ENCODE results near the gene IFT57.

IFT57 gene

DNA sequence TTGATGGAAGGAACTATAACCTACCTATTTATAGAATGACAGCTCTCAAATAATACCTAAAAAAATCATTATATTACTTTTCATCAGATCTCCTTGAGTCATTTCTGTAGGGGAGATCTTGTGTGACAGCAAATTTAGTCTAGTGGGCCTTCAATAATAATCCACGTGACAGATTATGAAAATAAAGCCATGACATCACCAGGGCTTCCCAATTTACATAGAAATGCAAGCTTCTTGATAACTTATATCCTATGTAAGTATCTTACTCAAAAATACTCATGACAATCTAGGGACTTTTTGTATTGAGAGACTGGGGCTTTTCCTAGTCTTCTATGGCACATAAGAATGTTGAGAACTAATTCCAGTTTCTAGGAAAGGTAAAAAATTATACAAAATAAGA, 21.6 kb downstream of the IFT57 start:
- ATAC-seq (no peak), DNase-seq (no peak)
- Mint-ChIP-seq H3K27me3 (no peaks in the 10 kb centered on the region), H3K27ac (peak overlapping the region; percentile 37), H3K4me1 (peaks cover 30% of the 10 kb centered on the region), H3K4me3 (no peak overlapping the region), H3K9me3 (no peaks in the 10 kb centered on the region), H3K36me3 (ENCODE audit: low read depth) (peaks cover 12% of the 10 kb centered on the region)

- H3K9me3 Mint-ChIP-seq: peaks cover under 1% of the 10 kb centered on the region
- no peak overlapping the region for H3K27ac Mint-ChIP-seq
- DNase-seq (no peak), ATAC-seq (no peak)
- H3K4me1 Mint-ChIP-seq: peaks cover 30% of the 10 kb centered on the region
- H3K4me3 Mint-ChIP-seq: no peak overlapping the region
- H3K36me3 Mint-ChIP-seq (ENCODE audit: low read depth): peaks cover 7% of the 10 kb centered on the region
- H3K27me3 Mint-ChIP-seq: no peaks in the 10 kb centered on the region
Measured at GRCh38 chr3:108200024-108200423, 22.2 kb downstream of the IFT57 start.

DNA sequence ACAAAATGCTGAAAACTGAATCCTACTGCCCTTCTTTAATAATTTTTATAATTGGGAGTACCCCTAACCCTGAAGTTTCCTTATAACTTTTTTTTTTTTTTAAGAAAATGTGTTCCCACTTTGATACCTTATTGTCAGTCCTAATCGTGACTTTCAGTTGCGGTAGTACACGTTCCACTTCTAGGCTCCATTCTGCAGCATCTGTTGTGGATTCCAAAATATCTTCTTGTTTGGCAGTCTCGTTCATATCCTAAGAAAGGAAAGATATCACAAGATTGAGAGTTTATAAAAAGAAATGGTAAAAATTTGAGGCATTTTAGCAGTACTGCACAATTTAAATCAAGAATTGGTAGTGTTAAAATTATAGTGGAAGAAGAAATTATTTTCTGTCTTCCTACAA, 30.8 kb downstream of the IFT57 start:
- Mint-ChIP-seq H3K27ac (no peak overlapping the region), H3K36me3 (ENCODE audit: low read depth) (peaks cover 31% of the 10 kb centered on the region), H3K27me3 (no peaks in the 10 kb centered on the region), H3K9me3 (peaks cover 16% of the 10 kb centered on the region), H3K4me1 (no peaks in the 10 kb centered on the region), H3K4me3 (no peak overlapping the region)
- no peak for DNase-seq
- no peak for ATAC-seq

- Mint-ChIP-seq H3K9me3 (peaks cover 21% of the 10 kb centered on the region), H3K36me3 (ENCODE audit: low read depth) (peaks cover 39% of the 10 kb centered on the region), H3K4me1 (no peaks in the 10 kb centered on the region), H3K4me3 (no peak overlapping the region), H3K27ac (no peak overlapping the region), H3K27me3 (no peaks in the 10 kb centered on the region)
- DNase-seq (no peak), ATAC-seq (no peak)
Measured at GRCh38 chr3:108190346-108190745, 31.9 kb downstream of the IFT57 start.

DNA sequence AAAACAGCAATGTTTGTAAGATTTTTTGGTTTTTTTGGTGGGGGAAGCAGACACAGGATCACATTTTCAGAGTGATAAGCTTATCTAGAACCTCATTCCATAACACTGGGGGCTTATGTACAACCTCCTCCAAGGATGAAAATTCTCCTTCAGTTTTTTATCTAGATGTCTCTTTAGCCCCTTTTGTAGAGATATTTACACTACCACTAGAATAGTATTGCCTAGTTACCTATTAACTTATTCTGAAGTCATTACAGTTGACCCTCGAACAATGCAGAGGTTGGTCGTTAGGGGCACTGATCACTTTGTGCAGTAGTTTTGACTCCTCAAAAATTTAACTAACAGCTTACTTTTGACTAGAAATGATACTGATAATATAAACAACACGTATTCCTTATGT, 32.8 kb downstream of the IFT57 start:
- ATAC-seq (no peak), DNase-seq (no peak)
- peaks cover 44% of the 10 kb centered on the region for H3K36me3 Mint-ChIP-seq (ENCODE audit: low read depth)
- H3K27ac Mint-ChIP-seq: no peak overlapping the region
- H3K4me3 Mint-ChIP-seq: no peak overlapping the region
- peaks cover 22% of the 10 kb centered on the region for H3K9me3 Mint-ChIP-seq
- no peaks in the 10 kb centered on the region for H3K27me3 Mint-ChIP-seq
- H3K4me1 Mint-ChIP-seq: no peaks in the 10 kb centered on the region

- peaks cover 5% of the 10 kb centered on the region for H3K4me1 Mint-ChIP-seq
- ATAC-seq: no peak
- no peaks in the 10 kb centered on the region for H3K27me3 Mint-ChIP-seq
- DNase-seq: no peak
- peaks cover 16% of the 10 kb centered on the region for H3K9me3 Mint-ChIP-seq
- H3K4me3 Mint-ChIP-seq: no peak overlapping the region
- H3K36me3 Mint-ChIP-seq (ENCODE audit: low read depth): peaks cover 35% of the 10 kb centered on the region
- H3K27ac Mint-ChIP-seq: no peak overlapping the region
Measured at GRCh38 chr3:108185536-108185935, 36.7 kb downstream of the IFT57 start.

GRCh38 chr3:108184824-108185223, 37.4 kb downstream of the IFT57 start:
- Mint-ChIP-seq H3K36me3 (ENCODE audit: low read depth) (peaks cover 28% of the 10 kb centered on the region), H3K27ac (no peak overlapping the region), H3K4me1 (peaks cover 11% of the 10 kb centered on the region), H3K9me3 (peaks cover 16% of the 10 kb centered on the region), H3K27me3 (no peaks in the 10 kb centered on the region), H3K4me3 (no peak overlapping the region)
- ATAC-seq: no peak
- DNase-seq: no peak

GRCh38 chr3:108183971-108184370, 38.3 kb downstream of the IFT57 start:
- H3K4me3 Mint-ChIP-seq: no peak overlapping the region
- peaks cover 16% of the 10 kb centered on the region for H3K9me3 Mint-ChIP-seq
- ATAC-seq: no peak
- H3K36me3 Mint-ChIP-seq (ENCODE audit: low read depth): peaks cover 22% of the 10 kb centered on the region
- H3K27me3 Mint-ChIP-seq: no peaks in the 10 kb centered on the region
- peaks cover 12% of the 10 kb centered on the region for H3K4me1 Mint-ChIP-seq
- H3K27ac Mint-ChIP-seq: no peak overlapping the region
- no peak for DNase-seq

DNA sequence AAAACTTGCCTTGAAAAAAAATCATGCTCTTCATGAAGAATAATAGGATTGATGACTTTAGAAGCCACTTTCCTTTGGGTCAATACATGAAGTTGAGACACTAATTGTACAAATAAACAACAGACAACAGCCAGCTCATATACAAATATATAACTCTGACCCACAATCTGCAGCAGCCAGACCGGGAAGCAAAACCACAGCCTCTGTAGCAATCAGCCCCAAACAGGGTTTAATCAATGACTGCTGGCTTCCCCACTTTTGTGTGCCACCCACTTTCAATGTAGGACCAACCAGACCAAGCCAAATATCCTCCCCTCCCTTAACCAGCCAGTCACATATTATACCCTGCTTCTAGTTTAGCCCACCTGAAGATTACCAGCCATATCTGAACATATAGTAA, 39.0 kb downstream of the IFT57 start:
- ATAC-seq: no peak
- DNase-seq: no peak
- no peaks in the 10 kb centered on the region for H3K27me3 Mint-ChIP-seq
- H3K36me3 Mint-ChIP-seq (ENCODE audit: low read depth): peaks cover 22% of the 10 kb centered on the region
- H3K27ac Mint-ChIP-seq: no peak overlapping the region
- no peak overlapping the region for H3K4me3 Mint-ChIP-seq
- peaks cover 12% of the 10 kb centered on the region for H3K4me1 Mint-ChIP-seq
- H3K9me3 Mint-ChIP-seq: peaks cover 16% of the 10 kb centered on the region

GRCh38 chr3:108182339-108182738, 39.9 kb downstream of the IFT57 start:
- DNase-seq: no peak
- peaks cover 15% of the 10 kb centered on the region for H3K4me1 Mint-ChIP-seq
- H3K9me3 Mint-ChIP-seq: peaks cover 16% of the 10 kb centered on the region
- peaks cover 22% of the 10 kb centered on the region for H3K36me3 Mint-ChIP-seq (ENCODE audit: low read depth)
- H3K27ac Mint-ChIP-seq: no peak overlapping the region
- no peak overlapping the region for H3K4me3 Mint-ChIP-seq
- H3K27me3 Mint-ChIP-seq: no peaks in the 10 kb centered on the region
- ATAC-seq: no peak

- peaks cover 11% of the 10 kb centered on the region for H3K9me3 Mint-ChIP-seq
- H3K27me3 Mint-ChIP-seq: no peaks in the 10 kb centered on the region
- H3K4me1 Mint-ChIP-seq: peaks cover 19% of the 10 kb centered on the region
- no peak for DNase-seq
- ATAC-seq: no peak
- H3K27ac Mint-ChIP-seq: no peak overlapping the region
- no peak overlapping the region for H3K4me3 Mint-ChIP-seq
- peaks cover 20% of the 10 kb centered on the region for H3K36me3 Mint-ChIP-seq (ENCODE audit: low read depth)
Measured at GRCh38 chr3:108181172-108181571, 41.1 kb downstream of the IFT57 start.

DNA sequence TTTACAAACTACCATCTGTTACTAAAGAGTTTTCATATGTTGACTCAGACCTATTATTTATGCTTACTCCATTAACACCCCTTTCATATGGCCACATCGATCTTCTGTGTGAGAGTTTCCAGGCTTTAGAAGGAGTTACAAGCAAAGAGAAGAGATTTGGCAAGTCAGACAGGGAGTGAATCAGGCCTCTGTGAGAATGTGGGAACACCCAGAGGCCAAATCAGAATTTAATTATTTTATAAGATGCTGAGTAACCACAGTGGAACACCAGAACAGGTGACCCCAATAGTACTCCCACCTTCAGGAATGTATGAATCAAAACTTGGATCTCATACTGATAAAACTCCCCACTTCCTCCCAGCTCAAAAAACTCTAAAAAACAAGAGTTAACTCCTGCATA, 42.0 kb downstream of the IFT57 start:
- Mint-ChIP-seq H3K36me3 (ENCODE audit: low read depth) (peaks cover 13% of the 10 kb centered on the region), H3K9me3 (peaks cover 7% of the 10 kb centered on the region)
- no peak for DNase-seq

GRCh38 chr3:108178676-108179075, 43.5 kb downstream of the IFT57 start:
- no peak for DNase-seq
- peaks cover 30% of the 10 kb centered on the region for H3K4me1 Mint-ChIP-seq

More for the DNA sequence above, 42.0 kb downstream of the IFT57 start:
- no peak for ATAC-seq
- Mint-ChIP-seq H3K27ac (no peak overlapping the region), H3K4me3 (no peak overlapping the region), H3K4me1 (peaks cover 27% of the 10 kb centered on the region), H3K27me3 (no peaks in the 10 kb centered on the region)

DNA sequence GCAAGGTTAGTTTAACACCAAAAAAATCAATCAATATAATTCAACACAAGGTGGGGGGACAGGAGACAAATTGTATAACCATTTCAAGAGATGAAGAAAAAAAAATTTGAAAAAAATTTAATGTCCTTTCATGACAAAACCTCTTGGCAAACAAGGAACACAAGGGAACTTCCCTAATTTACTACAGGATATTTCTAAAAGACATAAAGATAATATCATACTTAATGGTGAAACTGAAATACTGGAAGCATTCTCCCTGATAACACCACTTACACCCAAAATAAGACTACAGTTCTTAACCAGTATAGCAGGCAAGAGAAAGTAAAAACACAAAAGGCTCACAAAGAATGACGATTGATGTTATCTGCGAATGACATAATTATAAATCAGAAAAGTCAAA, 44.7 kb downstream of the IFT57 start:
- Mint-ChIP-seq H3K27me3 (no peaks in the 10 kb centered on the region), H3K27ac (no peak overlapping the region), H3K4me3 (no peak overlapping the region), H3K9me3 (no peaks in the 10 kb centered on the region), H3K4me1 (peaks cover 31% of the 10 kb centered on the region), H3K36me3 (ENCODE audit: low read depth) (peaks cover 6% of the 10 kb centered on the region)
- DNase-seq (no peak), ATAC-seq (no peak)

More at GRCh38 chr3:108178676-108179075, 43.5 kb downstream of the IFT57 start:
- Mint-ChIP-seq H3K36me3 (ENCODE audit: low read depth) (peaks cover 6% of the 10 kb centered on the region), H3K4me3 (no peak overlapping the region), H3K27me3 (no peaks in the 10 kb centered on the region), H3K9me3 (no peaks in the 10 kb centered on the region), H3K27ac (no peak overlapping the region)
- ATAC-seq: no peak

GRCh38 chr3:108175352-108175751, 46.9 kb downstream of the IFT57 start:
- Mint-ChIP-seq H3K4me3 (no peak overlapping the region), H3K36me3 (ENCODE audit: low read depth) (peaks cover 4% of the 10 kb centered on the region)

GRCh38 chr3:108171106-108171505, 51.1 kb downstream of the IFT57 start:
- DNase-seq (no peak), ATAC-seq (no peak)
- peaks cover 27% of the 10 kb centered on the region for H3K4me1 Mint-ChIP-seq
- no peak overlapping the region for H3K27ac Mint-ChIP-seq
- peaks cover 18% of the 10 kb centered on the region for H3K36me3 Mint-ChIP-seq (ENCODE audit: low read depth)
- no peaks in the 10 kb centered on the region for H3K9me3 Mint-ChIP-seq
- no peaks in the 10 kb centered on the region for H3K27me3 Mint-ChIP-seq
- H3K4me3 Mint-ChIP-seq: no peak overlapping the region

More at GRCh38 chr3:108175352-108175751, 46.9 kb downstream of the IFT57 start:
- H3K27ac Mint-ChIP-seq: no peak overlapping the region
- DNase-seq (no peak), ATAC-seq (no peak)
- no peaks in the 10 kb centered on the region for H3K9me3 Mint-ChIP-seq
- no peaks in the 10 kb centered on the region for H3K27me3 Mint-ChIP-seq
- peaks cover 31% of the 10 kb centered on the region for H3K4me1 Mint-ChIP-seq
